Fibroblast of villous mesenchyme (primary cell): ENCODE results near the gene RBL1. TPM values are rescaled to one million over a fixed set of nuclear protein-coding genes. Genes with fewer than 3 reads are reported as not detected.
"Not testable (repeated sequence)": the region's sequence is repeated elsewhere in the genome, so short reads cannot be mapped to it uniquely, and the experiment has no call there.

Source experiments
- DNase-seq: peaks from one replicate; pipeline ENCODE4 v3.0.0-alpha.2; 2010; ENCODE audit warnings: low read depth
- H3K4me3 ChIP-seq: 2 replicates; pipeline ENCODE4 v1.5.1; 2011; ENCODE audit warnings: low read depth, mild to moderate bottlenecking, low read length
- CTCF ChIP-seq: IDR thresholded peaks from 2 replicates; pipeline ENCODE4 v1.5.1; 2012; ENCODE audit warnings: low read depth, mild to moderate bottlenecking, low read length; ENCODE audit not compliant: insufficient read depth
- total RNA-seq: library from RNA; depleted of rRNA; stranded (reverse); fragments of >200 nt; gene quantifications from 2 replicates; pipeline ENCODE4 v1.2.3, GENCODE V29; 2012

RBL1 gene
- total RNA-seq, 1 donor: 10.8 TPM

DNA sequence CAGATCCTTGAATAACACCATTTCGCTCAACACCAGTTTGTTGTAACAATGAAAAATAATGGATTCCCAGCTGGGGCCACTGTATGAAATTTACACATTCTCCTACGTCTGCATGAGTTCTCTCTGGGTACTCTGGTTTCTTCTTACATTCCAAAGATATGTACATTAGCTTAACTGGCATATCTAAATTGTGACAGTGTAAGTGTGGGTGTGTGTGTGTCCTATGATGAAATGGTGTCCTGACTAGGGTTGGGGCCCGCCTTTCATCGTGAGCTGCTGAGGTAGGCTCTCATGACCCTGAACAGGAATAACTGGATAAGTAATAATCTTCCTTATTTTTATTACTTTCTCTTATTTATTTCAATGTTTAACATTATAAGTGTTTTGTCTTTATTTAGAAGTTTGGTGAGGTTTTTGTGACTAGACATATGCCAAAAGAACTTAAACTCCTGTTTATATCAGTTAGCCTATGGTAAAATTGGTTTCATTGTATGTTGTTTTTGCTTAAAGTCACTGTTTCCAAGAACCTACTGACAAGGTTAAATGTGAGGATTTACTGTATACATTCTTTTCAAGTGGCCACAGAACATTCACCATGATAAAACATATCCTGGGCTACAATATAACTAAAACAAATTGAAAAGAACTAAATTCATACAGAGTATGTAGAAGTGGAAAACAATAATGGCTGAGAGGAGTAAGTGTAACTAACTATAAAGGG is 42.4 kb downstream of the RBL1 start:
- no peak overlapping the region for H3K4me3 ChIP-seq
- peak; percentile 33 for DNase-seq
- no peak for TF ChIP-seq CTCF

GRCh38 chr20:37042986-37043972 is 52.5 kb downstream of the RBL1 start:
- H3K4me3 ChIP-seq: no peak overlapping the region
- no peak for DNase-seq
- no peak for TF ChIP-seq CTCF

GRCh38 chr20:37039366-37039765 is 56.4 kb downstream of the RBL1 start:
- not testable (repeated sequence) for H3K4me3 ChIP-seq, DNase-seq

GRCh38 chr20:37032077-37032476 is 63.7 kb downstream of the RBL1 start:
- DNase-seq: no peak
- TF ChIP-seq CTCF: no peak

GRCh38 chr20:37020636-37021035 is 75.2 kb downstream of the RBL1 start:
- DNase-seq: no peak
- H3K4me3 ChIP-seq: no peak overlapping the region
- no peak for TF ChIP-seq CTCF

More at GRCh38 chr20:37032077-37032476, 63.7 kb downstream of the RBL1 start:
- no peak overlapping the region for H3K4me3 ChIP-seq

DNA sequence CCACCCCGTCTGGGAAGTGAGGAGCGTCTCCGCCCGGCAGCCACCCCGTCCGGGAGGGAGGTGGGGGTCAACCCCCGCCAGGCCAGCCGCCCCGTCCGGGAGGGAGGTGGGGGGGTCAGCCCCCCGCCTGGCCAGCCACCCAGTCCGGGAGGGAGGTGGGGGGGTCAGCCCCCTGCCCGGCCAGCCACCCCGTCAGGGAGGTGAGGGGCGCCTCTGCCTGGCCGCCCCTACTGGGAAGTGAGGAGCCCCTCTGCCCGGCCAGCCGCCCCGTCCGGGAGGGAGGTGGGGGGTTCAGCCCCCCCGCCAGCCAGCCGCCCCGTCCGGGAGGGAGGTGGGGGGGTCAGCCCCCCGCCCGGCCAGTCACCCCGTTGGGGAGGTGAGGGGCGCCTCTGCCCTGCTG is 83.2 kb downstream of the RBL1 start:
- DNase-seq, H3K4me3 ChIP-seq: not testable (repeated sequence)

DNA sequence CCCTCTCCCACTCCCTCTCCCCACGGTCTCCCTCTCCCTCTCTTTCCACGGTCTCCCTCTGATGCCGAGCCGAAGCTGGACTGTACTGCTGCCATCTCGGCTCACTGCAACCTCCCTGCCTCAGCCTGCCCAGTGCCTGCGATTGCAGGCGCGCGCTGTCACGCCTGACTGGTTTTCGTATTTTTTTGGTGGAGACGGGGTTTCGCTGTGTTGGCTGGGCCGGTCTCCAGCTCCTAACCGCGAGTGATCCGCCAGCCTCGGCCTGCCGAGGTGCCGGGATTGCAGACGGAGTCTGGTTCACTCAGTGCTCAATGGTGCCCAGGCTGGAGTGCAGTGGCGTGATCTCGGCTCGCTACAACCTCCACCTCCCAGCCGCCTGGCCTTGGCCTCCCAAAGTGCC is 83.9 kb downstream of the RBL1 start:
- DNase-seq, H3K4me3 ChIP-seq: not testable (repeated sequence)

DNA sequence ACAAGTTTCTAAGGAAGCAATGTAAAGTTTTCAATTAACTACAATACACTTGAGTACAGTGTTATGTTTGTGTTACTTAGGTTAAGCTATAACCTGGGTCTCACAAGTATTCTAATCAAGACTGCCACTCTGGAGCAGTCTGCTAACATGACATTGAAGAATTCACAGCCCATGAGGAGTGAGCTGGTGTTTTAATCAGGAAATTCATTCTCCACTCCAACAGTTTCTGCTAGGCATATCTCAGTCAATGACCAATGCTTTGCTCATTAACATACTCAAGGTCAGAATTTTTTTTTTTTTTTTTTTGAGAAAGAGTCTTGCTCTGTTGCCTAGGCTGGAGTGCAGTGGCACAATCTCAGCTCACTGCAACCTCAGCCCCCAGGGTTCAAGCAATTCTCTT is 84.7 kb downstream of the RBL1 start:
- no peak overlapping the region for H3K4me3 ChIP-seq
- TF ChIP-seq CTCF: no peak
- DNase-seq: no peak
